HG03095 (cell line): ENCODE measurements around the gene BMP8B.
A peak's percentile ranks its signal among the peaks of the same experiment; 100 is the strongest.

ENCODE experiments used
- ATAC-seq: cut with Tn5 transposase; IDR thresholded peaks from one replicate; pipeline ENCODE4 v1.9.1; 2021; ENCODE audit warnings: moderate library complexity; ENCODE audit not compliant: unreplicated experiment

BMP8B gene

GRCh38 chr1:39760074-39761008 is 28.3 kb downstream of the BMP8B start:
- ATAC-seq, result no peak

GRCh38 chr1:39759436-39759726 is 29.3 kb downstream of the BMP8B start:
- ATAC-seq, result no peak

GRCh38 chr1:39758556-39759435 is 29.9 kb downstream of the BMP8B start:
- ATAC-seq, result no peak

GRCh38 chr1:39757501-39757900 is 31.2 kb downstream of the BMP8B start:
- ATAC-seq, result no peak

- ATAC-seq, result no peak
Measured at GRCh38 chr1:39755965-39756659, 32.6 kb downstream of the BMP8B start.

GRCh38 chr1:39754906-39755504 is 33.7 kb downstream of the BMP8B start:
- no peak for ATAC-seq

GRCh38 chr1:39754026-39754570 is 34.6 kb downstream of the BMP8B start:
- ATAC-seq, result no peak

GRCh38 chr1:39753132-39754025 is 35.3 kb downstream of the BMP8B start:
- ATAC-seq, result no peak

- ATAC-seq, result no peak
Measured at GRCh38 chr1:39752703-39753102, 36.0 kb downstream of the BMP8B start.

GRCh38 chr1:39751595-39751994 is 37.1 kb downstream of the BMP8B start:
- ATAC-seq, result no peak

- no peak for ATAC-seq
Measured at GRCh38 chr1:39745016-39745670, 43.5 kb downstream of the BMP8B start.

- peak; percentile 85 for ATAC-seq
Measured at GRCh38 chr1:39738622-39739366, 49.9 kb downstream of the BMP8B start, which contains the start of gene PPIE. PPIE (plus strand) TSS chr1:39738882; CDS start chr1:39738901, 19 bp downstream.

GRCh38 chr1:39737546-39738169 is 51.0 kb downstream of the BMP8B start:
- no peak for ATAC-seq

GRCh38 chr1:39735731-39736130 is 52.9 kb downstream of the BMP8B start:
- ATAC-seq, result no peak

- no peak for ATAC-seq
Measured at GRCh38 chr1:39733161-39733560, 55.5 kb downstream of the BMP8B start.

GRCh38 chr1:39732730-39733129 is 55.9 kb downstream of the BMP8B start:
- no peak for ATAC-seq

- no peak for ATAC-seq
Measured at GRCh38 chr1:39729842-39730241, 58.8 kb downstream of the BMP8B start.

- no peak for ATAC-seq
Measured at GRCh38 chr1:39729030-39729429, 59.6 kb downstream of the BMP8B start.
